ENCODE results near the gene CCSAP.
"Not testable (repeated sequence)": the region's sequence is repeated elsewhere in the genome, so short reads cannot be mapped to it uniquely, and the experiment has no call there.

The CCSAP gene

DNA sequence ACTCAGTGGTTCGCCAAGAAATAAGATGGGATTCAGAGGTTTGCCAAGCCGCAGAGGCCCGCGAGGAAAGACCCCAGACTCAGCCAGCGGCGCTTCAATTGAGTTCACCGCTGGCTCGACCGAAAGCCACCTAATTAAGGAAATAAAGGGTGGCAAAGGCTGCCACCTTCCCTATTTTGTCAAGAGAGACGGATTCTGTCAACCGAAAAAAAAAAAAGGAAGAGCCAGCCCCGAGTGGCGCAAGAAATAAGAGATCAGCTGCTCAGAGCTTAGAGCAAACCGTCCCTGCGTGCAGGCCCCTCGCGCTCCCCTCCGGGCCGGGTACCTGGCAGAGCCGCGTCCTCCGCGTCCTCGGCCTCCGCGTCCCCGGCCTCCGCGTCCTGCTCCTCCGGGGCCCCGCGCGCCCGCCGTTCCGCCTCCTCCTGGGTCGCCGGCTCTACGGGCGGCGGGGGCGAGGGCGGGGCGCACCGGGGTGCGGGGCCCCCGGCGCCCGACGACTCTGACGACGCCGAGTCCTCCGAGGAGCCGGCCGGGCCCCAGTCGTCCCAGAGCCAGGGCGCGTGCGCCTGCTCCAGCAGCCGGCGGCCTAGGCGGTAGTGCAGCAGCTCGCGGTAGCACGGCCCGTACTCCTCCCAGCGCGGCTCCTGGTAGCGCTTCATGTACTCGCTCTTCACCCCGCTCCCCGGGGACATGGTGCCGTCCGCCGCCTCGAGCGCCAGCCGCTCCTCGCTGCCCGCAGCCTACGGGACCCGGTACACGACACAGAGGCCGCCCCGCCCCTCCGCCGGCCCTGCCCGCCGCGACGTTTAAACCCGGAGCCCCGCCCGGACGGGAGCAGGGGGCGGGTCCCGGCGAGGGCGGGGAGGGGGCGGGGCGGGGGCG, 832 bp downstream of the CCSAP start:
- peaks cover 40% of the 10 kb centered on the region for H3K27me3 ChIP-seq (ENCODE audit: insufficient read depth, low read length)
- no peaks in the 10 kb centered on the region for H3K4me1 ChIP-seq (ENCODE audit: insufficient read depth, low read length)
- no peak overlapping the region for H3K27ac ChIP-seq (ENCODE audit: low read length)
- peak overlapping the region; percentile 73 for H3K4me3 ChIP-seq (ENCODE audit: low read length)
- peak overlapping the region; percentile 26; the same call in 1 of the 2 replicates for H3K9ac ChIP-seq (ENCODE audit: low read depth, low read length)
- H3K36me3 ChIP-seq (ENCODE audit: insufficient read depth, low read depth, low read length) = no peaks in the 10 kb centered on the region
- no peaks in the 10 kb centered on the region for H3K9me3 ChIP-seq (ENCODE audit: insufficient read depth, low read depth, low read length)

- H3K4me1 ChIP-seq (ENCODE audit: insufficient read depth, low read length) = no peaks in the 10 kb centered on the region
- no peak overlapping the region for H3K27ac ChIP-seq (ENCODE audit: low read length)
- H3K36me3 ChIP-seq (ENCODE audit: insufficient read depth, low read depth, low read length) = no peaks in the 10 kb centered on the region
- H3K27me3 ChIP-seq (ENCODE audit: insufficient read depth, low read length) = peaks cover 40% of the 10 kb centered on the region
- no peak overlapping the region for H3K9ac ChIP-seq (ENCODE audit: low read depth, low read length)
- no peaks in the 10 kb centered on the region for H3K9me3 ChIP-seq (ENCODE audit: insufficient read depth, low read depth, low read length)
- peak overlapping the region; percentile 4; the same call in 1 of the 2 replicates for H3K4me3 ChIP-seq (ENCODE audit: low read length)
Measured at GRCh38 chr1:229340496-229340895, 2.4 kb downstream of the CCSAP start.

- Histone ChIP-seq H3K36me3 (ENCODE audit: insufficient read depth, low read depth, low read length) (no peaks in the 10 kb centered on the region), H3K9ac (ENCODE audit: low read depth, low read length) (no peak overlapping the region), H3K4me1 (ENCODE audit: insufficient read depth, low read length) (no peaks in the 10 kb centered on the region), H3K4me3 (ENCODE audit: low read length) (no peak overlapping the region), H3K27me3 (ENCODE audit: insufficient read depth, low read length) (peaks cover 31% of the 10 kb centered on the region), H3K27ac (ENCODE audit: low read length) (no peak overlapping the region), H3K9me3 (ENCODE audit: insufficient read depth, low read depth, low read length) (no peaks in the 10 kb centered on the region)
Measured at GRCh38 chr1:229339520-229339919, 3.3 kb downstream of the CCSAP start.

- H3K4me3 ChIP-seq (ENCODE audit: low read length) = no peak overlapping the region
- H3K9ac ChIP-seq (ENCODE audit: low read depth, low read length) = no peak overlapping the region
Measured at GRCh38 chr1:229339086-229339485, 3.8 kb downstream of the CCSAP start.

DNA sequence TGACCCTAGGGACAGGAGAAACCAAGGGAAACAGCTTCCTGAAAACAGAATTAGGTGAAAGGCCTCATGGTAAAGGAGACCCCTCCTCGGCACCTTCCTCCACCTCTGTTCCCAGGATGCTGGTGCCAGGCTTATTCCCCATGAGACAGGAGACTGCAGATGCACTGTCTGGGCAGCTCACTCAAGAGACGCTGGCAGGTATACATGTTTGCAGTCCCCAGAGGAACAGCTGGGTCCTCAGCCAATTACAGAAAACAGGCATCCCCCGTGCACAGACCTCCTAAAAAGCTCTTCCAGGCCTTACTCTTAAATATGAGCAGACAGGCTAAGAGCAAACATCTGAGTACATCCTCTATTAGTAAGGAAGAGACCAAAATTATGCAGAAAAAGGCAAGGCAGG, 6.5 kb downstream of the CCSAP start:
- Histone ChIP-seq H3K27me3 (ENCODE audit: insufficient read depth, low read length) (peaks cover 9% of the 10 kb centered on the region; the same call in 1 of the 2 replicates), H3K36me3 (ENCODE audit: insufficient read depth, low read depth, low read length) (no peaks in the 10 kb centered on the region), H3K9me3 (ENCODE audit: insufficient read depth, low read depth, low read length) (no peaks in the 10 kb centered on the region), H3K4me3 (ENCODE audit: low read length) (no peak overlapping the region), H3K27ac (ENCODE audit: low read length) (no peak overlapping the region), H3K9ac (ENCODE audit: low read depth, low read length) (no peak overlapping the region), H3K4me1 (ENCODE audit: insufficient read depth, low read length) (no peaks in the 10 kb centered on the region)

More at GRCh38 chr1:229339086-229339485, 3.8 kb downstream of the CCSAP start:
- peaks cover 26% of the 10 kb centered on the region for H3K27me3 ChIP-seq (ENCODE audit: insufficient read depth, low read length)
- H3K4me1 ChIP-seq (ENCODE audit: insufficient read depth, low read length) = no peaks in the 10 kb centered on the region
- no peaks in the 10 kb centered on the region for H3K9me3 ChIP-seq (ENCODE audit: insufficient read depth, low read depth, low read length)
- H3K36me3 ChIP-seq (ENCODE audit: insufficient read depth, low read depth, low read length) = no peaks in the 10 kb centered on the region
- H3K27ac ChIP-seq (ENCODE audit: low read length) = no peak overlapping the region

DNA sequence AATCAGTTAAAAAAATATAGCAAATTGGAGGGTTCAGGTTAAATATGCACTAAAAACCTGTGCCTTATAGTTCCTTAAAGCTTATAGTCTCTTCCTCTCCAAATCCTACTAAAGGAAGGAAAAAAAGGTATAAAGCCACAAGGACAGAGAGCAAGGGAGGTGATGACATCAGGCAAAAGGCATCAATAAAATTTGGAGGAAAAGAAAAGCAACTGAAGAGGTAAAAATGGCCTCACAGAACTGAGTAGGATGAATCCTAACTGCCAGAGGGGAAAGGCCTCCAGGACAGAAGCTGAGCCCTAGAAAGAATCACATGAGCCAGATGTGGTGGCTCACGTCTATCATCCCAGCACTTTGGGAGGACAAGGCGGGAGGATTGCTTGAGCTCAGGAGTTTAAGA, 8.1 kb downstream of the CCSAP start:
- Histone ChIP-seq H3K4me3 (ENCODE audit: low read length) (no peak overlapping the region), H3K4me1 (ENCODE audit: insufficient read depth, low read length) (no peaks in the 10 kb centered on the region)

GRCh38 chr1:229334269-229334668, 8.6 kb downstream of the CCSAP start:
- H3K36me3 ChIP-seq (ENCODE audit: insufficient read depth, low read depth, low read length) = no peaks in the 10 kb centered on the region
- H3K4me1 ChIP-seq (ENCODE audit: insufficient read depth, low read length) = no peaks in the 10 kb centered on the region

More for the DNA sequence above, 8.1 kb downstream of the CCSAP start:
- Histone ChIP-seq H3K9me3 (ENCODE audit: insufficient read depth, low read depth, low read length) (no peaks in the 10 kb centered on the region), H3K9ac (ENCODE audit: low read depth, low read length) (no peak overlapping the region), H3K36me3 (ENCODE audit: insufficient read depth, low read depth, low read length) (no peaks in the 10 kb centered on the region), H3K27me3 (ENCODE audit: insufficient read depth, low read length) (no peaks in the 10 kb centered on the region), H3K27ac (ENCODE audit: low read length) (no peak overlapping the region)

GRCh38 chr1:229328598-229329362, 14.1 kb downstream of the CCSAP start:
- Histone ChIP-seq H3K9me3 (ENCODE audit: insufficient read depth, low read depth, low read length) (no peaks in the 10 kb centered on the region), H3K4me3 (ENCODE audit: low read length) (no peak overlapping the region), H3K4me1 (ENCODE audit: insufficient read depth, low read length) (no peaks in the 10 kb centered on the region), H3K9ac (ENCODE audit: low read depth, low read length) (no peak overlapping the region), H3K27ac (ENCODE audit: low read length) (no peak overlapping the region), H3K36me3 (ENCODE audit: insufficient read depth, low read depth, low read length) (peaks cover 23% of the 10 kb centered on the region), H3K27me3 (ENCODE audit: insufficient read depth, low read length) (no peaks in the 10 kb centered on the region)

More at GRCh38 chr1:229334269-229334668, 8.6 kb downstream of the CCSAP start:
- Histone ChIP-seq H3K9me3 (ENCODE audit: insufficient read depth, low read depth, low read length) (no peaks in the 10 kb centered on the region), H3K9ac (ENCODE audit: low read depth, low read length) (no peak overlapping the region), H3K27ac (ENCODE audit: low read length) (no peak overlapping the region), H3K27me3 (ENCODE audit: insufficient read depth, low read length) (no peaks in the 10 kb centered on the region), H3K4me3 (ENCODE audit: low read length) (no peak overlapping the region)

DNA sequence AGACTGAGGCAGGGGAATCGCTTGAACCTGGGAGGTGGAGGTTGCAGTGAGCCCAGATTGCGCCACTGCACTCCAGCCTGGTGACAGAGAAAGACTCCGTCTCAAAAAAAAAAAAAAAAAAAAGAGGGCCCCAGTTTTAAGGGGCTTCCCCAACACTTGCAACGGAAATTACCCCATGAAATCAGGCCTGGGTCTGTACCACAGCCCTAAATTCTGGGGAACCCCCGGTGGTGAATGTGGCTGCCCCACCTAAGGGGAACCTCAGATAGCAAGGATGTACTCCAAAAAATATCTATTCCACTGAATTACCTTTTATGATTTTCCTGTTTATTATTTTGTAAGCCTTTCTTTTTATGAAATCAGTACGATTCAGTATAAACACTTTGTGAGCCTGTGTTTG, 15.1 kb downstream of the CCSAP start:
- peaks cover 30% of the 10 kb centered on the region for H3K36me3 ChIP-seq (ENCODE audit: insufficient read depth, low read depth, low read length)
- not testable (repeated sequence) for H3K9ac ChIP-seq (ENCODE audit: low read depth, low read length); H3K4me1 ChIP-seq (ENCODE audit: insufficient read depth, low read length); H3K27ac ChIP-seq (ENCODE audit: low read length); H3K27me3 ChIP-seq (ENCODE audit: insufficient read depth, low read length); H3K4me3 ChIP-seq (ENCODE audit: low read length); H3K9me3 ChIP-seq (ENCODE audit: insufficient read depth, low read depth, low read length)

- H3K4me3 ChIP-seq (ENCODE audit: low read length) = no peak overlapping the region
- no peaks in the 10 kb centered on the region for H3K27me3 ChIP-seq (ENCODE audit: insufficient read depth, low read length)
- H3K27ac ChIP-seq (ENCODE audit: low read length) = no peak overlapping the region
- H3K4me1 ChIP-seq (ENCODE audit: insufficient read depth, low read length) = no peaks in the 10 kb centered on the region
- peaks cover 34% of the 10 kb centered on the region for H3K36me3 ChIP-seq (ENCODE audit: insufficient read depth, low read depth, low read length)
- no peak overlapping the region for H3K9ac ChIP-seq (ENCODE audit: low read depth, low read length)
- no peaks in the 10 kb centered on the region for H3K9me3 ChIP-seq (ENCODE audit: insufficient read depth, low read depth, low read length)
Measured at GRCh38 chr1:229326601-229327000, 16.2 kb downstream of the CCSAP start.

GRCh38 chr1:229325853-229326487, 16.9 kb downstream of the CCSAP start:
- no peaks in the 10 kb centered on the region for H3K4me1 ChIP-seq (ENCODE audit: insufficient read depth, low read length)
- peaks cover 36% of the 10 kb centered on the region for H3K36me3 ChIP-seq (ENCODE audit: insufficient read depth, low read depth, low read length)
- no peaks in the 10 kb centered on the region for H3K9me3 ChIP-seq (ENCODE audit: insufficient read depth, low read depth, low read length)
- H3K4me3 ChIP-seq (ENCODE audit: low read length) = no peak overlapping the region
- no peak overlapping the region for H3K9ac ChIP-seq (ENCODE audit: low read depth, low read length)
- H3K27ac ChIP-seq (ENCODE audit: low read length) = no peak overlapping the region
- H3K27me3 ChIP-seq (ENCODE audit: insufficient read depth, low read length) = no peaks in the 10 kb centered on the region
